ENCODE data around the gene CNNM1.

- TF ChIP-seq, protein P1, sequence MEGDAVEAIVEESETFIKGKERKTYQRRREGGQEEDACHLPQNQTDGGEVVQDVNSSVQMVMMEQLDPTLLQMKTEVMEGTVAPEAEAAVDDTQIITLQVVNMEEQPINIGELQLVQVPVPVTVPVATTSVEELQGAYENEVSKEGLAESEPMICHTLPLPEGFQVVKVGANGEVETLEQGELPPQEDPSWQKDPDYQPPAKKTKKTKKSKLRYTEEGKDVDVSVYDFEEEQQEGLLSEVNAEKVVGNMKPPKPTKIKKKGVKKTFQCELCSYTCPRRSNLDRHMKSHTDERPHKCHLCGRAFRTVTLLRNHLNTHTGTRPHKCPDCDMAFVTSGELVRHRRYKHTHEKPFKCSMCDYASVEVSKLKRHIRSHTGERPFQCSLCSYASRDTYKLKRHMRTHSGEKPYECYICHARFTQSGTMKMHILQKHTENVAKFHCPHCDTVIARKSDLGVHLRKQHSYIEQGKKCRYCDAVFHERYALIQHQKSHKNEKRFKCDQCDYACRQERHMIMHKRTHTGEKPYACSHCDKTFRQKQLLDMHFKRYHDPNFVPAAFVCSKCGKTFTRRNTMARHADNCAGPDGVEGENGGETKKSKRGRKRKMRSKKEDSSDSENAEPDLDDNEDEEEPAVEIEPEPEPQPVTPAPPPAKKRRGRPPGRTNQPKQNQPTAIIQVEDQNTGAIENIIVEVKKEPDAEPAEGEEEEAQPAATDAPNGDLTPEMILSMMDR (IDR thresholded peaks at IDR 0.05) = no peak
- TF ChIP-seq POLR2A (IDR thresholded peaks at IDR 0.05) = no peak
Observed at GRCh38 chr10:99329304-99329553, at the start of gene CNNM1.
